Measurements from ENCODE around the gene ARL2. TPM values are rescaled to one million over a fixed set of nuclear protein-coding genes. Genes with fewer than 3 reads are reported as not detected.

The ARL2 gene
- polyA plus RNA-seq (77.8 to 89.0 TPM (median 77.8 TPM) in 3 replicates), polyA minus RNA-seq (17.5 to 33.4 TPM (median 25.2 TPM) in 3 replicates)
- 15.0 TPM for polyA plus RNA-seq (2011; ENCODE audit: low read depth)
- 49.1 and 82.3 TPM in 2 replicates for polyA plus RNA-seq (2011; cell fraction: cytosol; rRNA removed)
- polyA plus RNA-seq (2011; cell fraction: nucleus; rRNA removed) = 23.1 and 27.0 TPM in 2 replicates
- 70.9 and 92.3 TPM in 2 replicates for polyA plus RNA-seq (2012; ENCODE audit: low replicate concordance)
- polyA minus RNA-seq (2011; cell fraction: cytosol; rRNA and poly(A)+ RNA removed) = 103 TPM
- polyA minus RNA-seq (2011; cell fraction: nucleus; rRNA and poly(A)+ RNA removed) = 9.1 and 12.0 TPM in 2 replicates

DNA sequence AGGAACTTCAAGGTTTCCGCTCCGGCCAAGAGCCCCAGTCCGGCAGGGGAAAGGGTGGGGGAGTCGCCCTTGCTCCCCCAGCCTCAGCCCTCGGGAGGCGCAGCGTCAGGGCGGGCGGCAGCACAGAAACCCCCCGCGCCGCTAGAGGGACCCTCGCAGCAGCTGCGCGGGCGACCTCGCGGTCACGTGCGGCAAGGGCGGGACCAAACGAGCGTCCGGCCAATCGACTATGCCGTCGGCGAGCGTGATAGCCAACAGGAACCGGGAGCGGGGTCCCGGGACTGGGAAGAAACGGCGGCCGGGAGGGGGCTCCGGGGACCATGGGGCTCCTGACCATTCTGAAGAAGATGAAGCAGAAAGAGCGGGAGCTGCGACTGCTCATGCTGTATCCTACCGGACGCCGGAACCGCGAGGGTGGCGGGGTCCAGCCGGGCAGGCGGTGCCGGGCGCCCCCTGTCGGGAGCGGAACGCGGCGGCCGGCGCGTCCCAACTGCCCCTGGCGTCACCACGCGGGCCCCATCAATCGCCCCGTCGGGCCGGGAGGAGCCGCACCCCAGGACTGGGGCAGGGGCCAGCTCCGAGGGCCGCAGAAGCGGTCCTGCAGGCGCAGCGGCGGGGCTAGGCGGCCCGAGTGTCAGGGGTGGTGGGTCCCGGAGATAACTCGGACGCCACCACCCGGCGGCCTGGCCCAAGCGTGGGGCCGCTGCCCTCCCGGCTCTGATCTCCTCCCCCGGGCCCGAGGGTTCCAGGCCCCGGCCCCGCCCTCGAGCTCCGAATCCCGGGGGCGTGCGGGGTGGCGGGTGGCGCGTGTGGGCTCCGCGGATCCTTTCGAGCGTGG, at the start of gene ARL2:
Gene ARL2, plus strand, starts transcription at position 273 of the 838 bp plus-strand sequence. Its CDS starts 48 bp downstream, at position 321.
- H2AFZ ChIP-seq (ENCODE audit: control insufficient read depth, low read length) = peak within 1 kb of the TSS; percentile 89
- peaks cover 8% of the 10 kb centered on the region for H3K4me1 ChIP-seq (ENCODE audit: control insufficient read depth, extremely low read depth, insufficient read depth, low read length)
- peaks cover 8 to 18% of the 10 kb centered on the region in 2 experiments for H3K36me3 ChIP-seq (ENCODE audit: control insufficient read depth in 2 of 2, extremely low read depth in 1 of 2, insufficient read depth in 2 of 2, low read length in 2 of 2)
- H3K4me3 ChIP-seq (ENCODE audit: control insufficient read depth in 2 of 3, extremely low read depth in 1 of 3, insufficient read depth in 2 of 3, low read depth in 1 of 3, low read length in 3 of 3) = peak within 1 kb of the TSS; percentile 70 to 77 (median 75)
- DNase-seq (ENCODE audit: low read depth, low spot score) = peak; percentile 25
- peak within 1 kb of the TSS; percentile 85 for H3K4me2 ChIP-seq (ENCODE audit: control insufficient read depth, extremely low read depth, insufficient read depth, low read depth, low read length)
- H3K27me3 ChIP-seq (ENCODE audit: control insufficient read depth, extremely low read depth, insufficient read depth, low read length) = no peaks in the 10 kb centered on the region
- no peaks in the 10 kb centered on the region for H3K9me1 ChIP-seq (ENCODE audit: control insufficient read depth, extremely low read depth, insufficient read depth, low read length)
- H4K20me1 ChIP-seq (ENCODE audit: control insufficient read depth, extremely low read depth, insufficient read depth, low read length) = no peaks in the 10 kb centered on the region
- H3K9me3 ChIP-seq (ENCODE audit: control insufficient read depth, low read depth, low read length) = no peaks in the 10 kb centered on the region
- H3K9ac ChIP-seq (ENCODE audit: control insufficient read depth, extremely low read depth, insufficient read depth, low read length) = peak within 1 kb of the TSS; percentile 87
- dilution Hi-C loops (cut with MboI; ENCODE audit: extremely low pct_ligation_motif_present, low sequenced_read_pairs) = no loop called here
- no peak for TF ChIP-seq EZH2 (IDR thresholded peaks at IDR 0.05; ENCODE audit: low read length)
- TF ChIP-seq, protein P1, sequence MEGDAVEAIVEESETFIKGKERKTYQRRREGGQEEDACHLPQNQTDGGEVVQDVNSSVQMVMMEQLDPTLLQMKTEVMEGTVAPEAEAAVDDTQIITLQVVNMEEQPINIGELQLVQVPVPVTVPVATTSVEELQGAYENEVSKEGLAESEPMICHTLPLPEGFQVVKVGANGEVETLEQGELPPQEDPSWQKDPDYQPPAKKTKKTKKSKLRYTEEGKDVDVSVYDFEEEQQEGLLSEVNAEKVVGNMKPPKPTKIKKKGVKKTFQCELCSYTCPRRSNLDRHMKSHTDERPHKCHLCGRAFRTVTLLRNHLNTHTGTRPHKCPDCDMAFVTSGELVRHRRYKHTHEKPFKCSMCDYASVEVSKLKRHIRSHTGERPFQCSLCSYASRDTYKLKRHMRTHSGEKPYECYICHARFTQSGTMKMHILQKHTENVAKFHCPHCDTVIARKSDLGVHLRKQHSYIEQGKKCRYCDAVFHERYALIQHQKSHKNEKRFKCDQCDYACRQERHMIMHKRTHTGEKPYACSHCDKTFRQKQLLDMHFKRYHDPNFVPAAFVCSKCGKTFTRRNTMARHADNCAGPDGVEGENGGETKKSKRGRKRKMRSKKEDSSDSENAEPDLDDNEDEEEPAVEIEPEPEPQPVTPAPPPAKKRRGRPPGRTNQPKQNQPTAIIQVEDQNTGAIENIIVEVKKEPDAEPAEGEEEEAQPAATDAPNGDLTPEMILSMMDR (optimal IDR thresholded peaks at IDR 0.05 in 1 of 3, IDR thresholded peaks at IDR 0.05 in 1 of 3, conservative IDR thresholded peaks at IDR 0.05 in 1 of 3; ENCODE audit: extremely low read depth in 1 of 3, insufficient read depth in 2 of 3, low read length in 3 of 3) = peak; percentile 56 to 88 (median 87)
- peaks cover 8% of the 10 kb centered on the region for H3K79me2 ChIP-seq (ENCODE audit: control insufficient read depth, insufficient read depth, low read length)
- FAIRE-seq = no peak
- H3K27ac ChIP-seq (ENCODE audit: control insufficient read depth, insufficient read depth, low read length) = peak within 1 kb of the TSS; percentile 86

- no peaks in the 10 kb centered on the region for H3K9me1 ChIP-seq (ENCODE audit: control insufficient read depth, extremely low read depth, insufficient read depth, low read length)
- H3K4me1 ChIP-seq (ENCODE audit: control insufficient read depth, extremely low read depth, insufficient read depth, low read length) = peaks cover 22% of the 10 kb centered on the region
- TF ChIP-seq, protein P1 (optimal IDR thresholded peaks at IDR 0.05 in 1 of 3, IDR thresholded peaks at IDR 0.05 in 1 of 3, conservative IDR thresholded peaks at IDR 0.05 in 1 of 3; ENCODE audit: extremely low read depth in 1 of 3, insufficient read depth in 2 of 3, low read length in 3 of 3) = no peak
- TF ChIP-seq EZH2 (IDR thresholded peaks at IDR 0.05; ENCODE audit: low read length) = no peak
Observed at GRCh38 chr11:64967375-64967774, 46.6 kb upstream of the ARL2 start.

More at GRCh38 chr11:64967375-64967774, 46.6 kb upstream of the ARL2 start:
- Histone ChIP-seq H3K79me2 (ENCODE audit: control insufficient read depth, insufficient read depth, low read length) (no peaks in the 10 kb centered on the region), H3K9ac (ENCODE audit: control insufficient read depth, extremely low read depth, insufficient read depth, low read length) (no peak overlapping the region), H3K27me3 (ENCODE audit: control insufficient read depth, extremely low read depth, insufficient read depth, low read length) (no peaks in the 10 kb centered on the region), H2AFZ (ENCODE audit: control insufficient read depth, low read length) (no peak overlapping the region), H3K4me2 (ENCODE audit: control insufficient read depth, extremely low read depth, insufficient read depth, low read depth, low read length) (no peak overlapping the region), H3K27ac (ENCODE audit: control insufficient read depth, insufficient read depth, low read length) (no peak overlapping the region), H4K20me1 (ENCODE audit: control insufficient read depth, extremely low read depth, insufficient read depth, low read length) (no peaks in the 10 kb centered on the region), H3K9me3 (ENCODE audit: control insufficient read depth, low read depth, low read length) (no peaks in the 10 kb centered on the region), H3K36me3 (ENCODE audit: control insufficient read depth in 2 of 2, extremely low read depth in 1 of 2, insufficient read depth in 2 of 2, low read length in 2 of 2) (no peaks in the 10 kb centered on the region), H3K4me3 (ENCODE audit: control insufficient read depth in 2 of 3, extremely low read depth in 1 of 3, insufficient read depth in 2 of 3, low read depth in 1 of 3, low read length in 3 of 3) (no peak overlapping the region)
- dilution Hi-C loops (cut with MboI; ENCODE audit: extremely low pct_ligation_motif_present, low sequenced_read_pairs) = no loop called here
- FAIRE-seq = no peak
- DNase-seq (ENCODE audit: low read depth, low spot score) = no peak
